GM21526 (cell line): ENCODE data around the gene COX4I2.
"Not testable (repeated sequence)": the region's sequence is repeated elsewhere in the genome, so short reads cannot be mapped to it uniquely, and the experiment has no call there.

Experiments used
- ATAC-seq: cut with Tn5 transposase; IDR thresholded peaks from one replicate; pipeline ENCODE4 v1.9.1; 2021; ENCODE audit warnings: moderate library complexity; ENCODE audit not compliant: unreplicated experiment, low FRiP score

Gene COX4I2

GRCh38 chr20:31637660-31638059, at the start of gene COX4I2:
TSS of gene COX4I2 (plus strand) at chr20:31637912. CDS start at chr20:31639018, 1,106 bp downstream.
- ATAC-seq, result no peak

- ATAC-seq, result no peak
These were observed 46.9 kb upstream of the COX4I2 start for GRCh38 chr20:31590717-31591225.

GRCh38 chr20:31593221-31594001, 44.3 kb upstream of the COX4I2 start:
- ATAC-seq, result no peak

- no peak for ATAC-seq
These were observed 43.6 kb upstream of the COX4I2 start for GRCh38 chr20:31594002-31594557.

GRCh38 chr20:31594558-31595379, 42.9 kb upstream of the COX4I2 start:
- no peak for ATAC-seq

- ATAC-seq, result no peak
These were observed 42.4 kb upstream of the COX4I2 start for GRCh38 chr20:31595380-31595653.

- no peak for ATAC-seq
These were observed 41.9 kb upstream of the COX4I2 start for GRCh38 chr20:31595654-31596411.

- ATAC-seq, result not testable (repeated sequence)
These were observed 41.3 kb upstream of the COX4I2 start for GRCh38 chr20:31596412-31596715.

- no peak for ATAC-seq
These were observed 40.8 kb upstream of the COX4I2 start for GRCh38 chr20:31596831-31597480.

GRCh38 chr20:31597481-31597855, 40.2 kb upstream of the COX4I2 start:
- no peak for ATAC-seq

- no peak for ATAC-seq
These were observed 35.3 kb upstream of the COX4I2 start for GRCh38 chr20:31602431-31602778.

GRCh38 chr20:31602779-31603441, 34.8 kb upstream of the COX4I2 start:
- peak; percentile 70 for ATAC-seq

GRCh38 chr20:31603822-31604566, 33.7 kb upstream of the COX4I2 start:
- ATAC-seq, result peak; percentile 49

GRCh38 chr20:31604567-31605030, 33.1 kb upstream of the COX4I2 start:
- ATAC-seq, result no peak

- ATAC-seq, result peak; percentile 77
These were observed 32.4 kb upstream of the COX4I2 start, which contains the start of gene ID1 for GRCh38 chr20:31605031-31605901. TSS of gene ID1 (plus strand) at chr20:31605289. CDS start at chr20:31605388, 99 bp downstream.

GRCh38 chr20:31605902-31606803, 31.6 kb upstream of the COX4I2 start:
- ATAC-seq, result no peak
